GM18867 (cell line): Measurements from ENCODE around the gene TMEM88.
"Not testable (repeated sequence)": the region's sequence is repeated elsewhere in the genome, so short reads cannot be mapped to it uniquely, and the experiment has no call there.

Experiments
- ATAC-seq: cut with Tn5 transposase; IDR thresholded peaks from one replicate; pipeline ENCODE4 v1.9.1; 2021; ENCODE audit warnings: mild to moderate bottlenecking, moderate library complexity; ENCODE audit not compliant: unreplicated experiment

The TMEM88 gene

DNA sequence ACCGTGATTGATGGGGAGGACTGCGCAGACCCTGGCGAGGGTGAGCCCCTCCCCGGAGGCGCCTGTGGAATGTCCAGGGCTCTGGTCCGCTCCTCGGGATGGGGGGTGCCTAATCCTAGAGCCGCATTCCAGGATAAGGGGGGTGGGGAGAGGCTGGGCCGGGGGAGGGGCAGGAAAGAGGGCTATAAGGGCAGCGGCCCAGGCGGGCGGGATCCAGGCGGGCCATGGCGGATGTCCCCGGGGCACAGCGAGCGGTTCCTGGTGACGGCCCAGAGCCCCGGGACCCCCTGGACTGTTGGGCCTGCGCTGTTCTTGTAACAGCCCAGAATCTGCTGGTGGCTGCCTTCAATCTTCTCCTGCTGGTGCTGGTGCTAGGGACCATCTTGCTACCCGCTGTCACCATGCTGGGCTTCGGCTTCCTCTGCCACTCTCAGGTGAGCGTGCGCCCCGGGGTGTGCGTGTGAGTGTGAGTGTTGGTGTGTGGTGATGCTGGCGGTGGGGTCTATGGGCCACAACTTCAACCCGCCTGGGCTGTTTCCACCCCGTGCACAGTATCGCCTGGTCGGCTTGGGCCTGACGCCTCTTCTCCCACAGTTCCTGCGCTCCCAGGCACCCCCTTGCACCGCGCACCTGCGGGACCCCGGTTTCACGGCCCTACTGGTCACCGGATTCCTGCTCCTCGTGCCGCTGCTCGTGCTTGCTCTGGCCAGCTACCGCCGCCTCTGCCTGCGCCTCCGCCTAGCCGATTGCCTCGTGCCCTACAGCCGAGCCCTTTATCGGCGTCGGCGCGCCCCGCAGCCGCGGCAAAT is at the start of gene TMEM88:
Gene TMEM88 (plus strand): TSS at position 216 of the 809 bp plus-strand sequence. CDS start 9 bp downstream, at position 225.
- no peak for ATAC-seq

DNA sequence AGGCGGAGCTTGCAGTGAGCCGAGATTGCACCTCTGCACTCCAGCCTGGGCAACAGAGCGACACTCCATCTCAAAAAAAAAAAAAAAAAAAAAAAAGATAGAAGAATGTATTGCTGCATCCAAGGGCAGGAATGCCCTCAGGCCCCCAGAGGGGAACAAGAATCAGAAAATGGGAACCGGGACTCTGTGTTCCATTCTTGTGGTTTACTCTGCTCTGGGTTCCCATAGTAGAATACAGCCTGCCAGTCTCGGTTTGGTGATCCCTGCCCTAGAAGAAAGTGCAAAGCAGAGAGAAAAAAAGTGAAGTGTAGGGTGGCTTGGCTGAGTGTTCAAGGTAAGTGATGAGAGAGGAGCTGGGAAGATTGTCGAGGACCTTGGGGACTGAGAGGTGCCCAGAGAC is 48.3 kb upstream of the TMEM88 start:
- no peak for ATAC-seq

DNA sequence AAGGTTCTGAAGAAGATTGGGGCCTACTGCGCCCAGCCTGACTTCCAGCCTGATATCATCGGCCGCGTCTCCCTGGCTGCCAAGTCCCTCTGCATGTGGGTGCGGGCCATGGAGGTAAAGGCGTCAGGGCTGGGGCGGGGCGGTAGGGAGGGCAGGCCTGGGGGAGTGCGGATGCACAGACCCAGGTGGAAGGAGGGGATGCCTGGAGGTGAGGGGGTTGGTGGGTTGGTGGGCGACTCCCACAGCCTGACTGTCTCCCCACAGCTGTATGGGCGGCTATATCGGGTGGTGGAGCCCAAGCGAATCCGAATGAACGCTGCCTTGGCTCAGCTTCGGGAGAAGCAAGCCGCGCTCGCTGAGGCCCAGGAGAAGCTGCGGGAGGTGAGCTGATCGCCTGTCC is 47.7 kb upstream of the TMEM88 start:
- no peak for ATAC-seq

DNA sequence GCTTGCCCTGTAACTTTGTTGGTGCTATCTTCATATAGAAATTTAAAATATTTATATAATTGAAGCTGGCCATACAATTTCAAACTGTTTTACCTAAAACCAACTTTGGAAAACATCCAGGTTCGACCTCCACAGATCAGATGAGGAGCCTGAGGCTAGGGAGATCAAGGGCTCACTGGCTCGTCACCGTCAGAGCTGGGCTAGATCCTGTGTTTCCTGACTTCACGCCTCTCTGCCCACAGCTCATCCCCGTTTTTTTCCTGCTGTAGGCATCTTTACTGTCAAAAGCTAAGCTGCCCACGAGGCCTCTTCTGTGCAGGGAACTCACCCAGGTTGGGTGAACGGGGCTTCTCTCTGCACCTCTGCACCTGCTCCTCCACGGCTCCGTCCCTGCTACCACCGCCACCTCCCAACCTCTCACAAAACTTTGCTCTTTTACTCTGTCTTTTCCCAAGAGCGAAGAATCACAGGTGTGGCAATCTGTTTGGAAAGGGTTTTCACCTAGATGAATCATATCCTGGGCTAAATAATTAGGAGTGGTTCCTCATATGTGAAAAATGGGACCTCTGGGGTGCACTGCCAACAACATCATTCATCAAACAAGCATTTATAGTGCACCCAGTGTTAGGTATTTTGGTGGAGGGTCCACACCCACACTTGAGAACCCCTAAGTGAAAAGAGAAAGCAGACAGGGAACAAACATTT is 45.6 kb upstream of the TMEM88 start:
- no peak for ATAC-seq

- ATAC-seq: not testable (repeated sequence)
Measured at GRCh38 chr17:7809791-7810343, 45.0 kb upstream of the TMEM88 start.

- ATAC-seq: no peak
Measured at GRCh38 chr17:7811251-7811650, 43.6 kb upstream of the TMEM88 start.

DNA sequence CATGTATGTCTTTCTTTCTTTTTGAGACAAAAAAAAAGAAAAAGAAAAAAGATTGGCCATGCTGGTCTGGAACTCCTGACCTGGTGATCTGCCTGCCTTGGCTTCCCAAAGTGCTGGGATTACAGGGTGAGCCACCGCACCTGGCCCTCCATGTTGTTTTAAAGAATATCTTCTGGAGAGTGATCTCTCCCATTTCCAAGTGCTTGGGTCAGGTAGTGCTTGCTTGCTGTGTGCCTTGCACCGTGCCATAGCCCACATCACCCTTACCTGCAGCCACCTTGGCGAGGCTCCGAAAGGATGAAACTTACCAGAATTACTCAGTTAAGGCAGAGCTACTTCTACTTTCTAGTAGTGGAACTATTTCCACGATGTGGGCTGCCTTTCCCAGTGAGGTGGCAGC is 39.9 kb upstream of the TMEM88 start:
- ATAC-seq: no peak

- ATAC-seq: no peak
Measured at GRCh38 chr17:7816926-7817642, 37.8 kb upstream of the TMEM88 start.

- no peak for ATAC-seq
Measured at GRCh38 chr17:7817643-7817964, 37.3 kb upstream of the TMEM88 start.

GRCh38 chr17:7818026-7818425 is 36.8 kb upstream of the TMEM88 start:
- ATAC-seq: no peak

DNA sequence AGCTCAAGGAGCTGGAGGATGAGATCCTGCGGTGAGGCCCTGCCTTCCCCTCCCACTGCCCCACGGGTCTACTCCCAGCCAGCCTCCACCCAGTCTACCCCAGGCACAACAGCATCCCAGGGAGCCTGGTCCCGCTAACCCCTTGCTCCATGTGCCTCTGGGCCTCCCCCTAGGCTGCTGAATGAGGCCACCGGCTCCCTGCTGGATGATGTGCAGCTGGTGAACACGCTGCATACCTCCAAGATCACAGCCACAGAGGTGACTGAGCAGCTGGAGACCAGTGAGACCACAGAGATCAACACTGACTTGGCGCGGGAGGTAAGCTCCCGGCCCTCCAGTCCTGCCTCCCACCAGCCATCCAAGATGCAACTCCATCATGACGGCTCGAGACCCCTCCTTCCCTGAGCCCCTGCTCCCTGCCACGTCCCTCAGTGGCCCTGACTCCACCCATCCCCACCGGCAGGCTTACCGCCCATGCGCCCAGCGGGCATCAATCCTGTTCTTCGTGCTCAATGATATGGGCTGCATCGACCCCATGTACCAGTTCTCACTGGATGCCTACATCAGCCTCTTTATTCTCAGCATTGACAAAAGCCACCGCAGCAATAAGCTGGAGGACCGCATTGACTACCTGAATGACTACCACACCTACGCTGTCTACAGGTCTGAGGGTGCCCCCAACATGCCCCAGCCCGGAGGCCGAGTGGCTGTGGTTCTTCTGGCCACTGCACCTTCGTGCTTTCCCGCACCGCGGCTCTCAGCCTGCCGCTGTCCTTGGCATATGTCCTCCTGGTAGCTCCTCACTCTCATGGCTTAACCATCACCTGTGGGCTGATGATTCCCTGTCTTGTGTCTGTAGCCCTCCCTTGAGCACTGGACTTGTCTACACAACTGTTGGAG is 35.9 kb upstream of the TMEM88 start:
- ATAC-seq: no peak

DNA sequence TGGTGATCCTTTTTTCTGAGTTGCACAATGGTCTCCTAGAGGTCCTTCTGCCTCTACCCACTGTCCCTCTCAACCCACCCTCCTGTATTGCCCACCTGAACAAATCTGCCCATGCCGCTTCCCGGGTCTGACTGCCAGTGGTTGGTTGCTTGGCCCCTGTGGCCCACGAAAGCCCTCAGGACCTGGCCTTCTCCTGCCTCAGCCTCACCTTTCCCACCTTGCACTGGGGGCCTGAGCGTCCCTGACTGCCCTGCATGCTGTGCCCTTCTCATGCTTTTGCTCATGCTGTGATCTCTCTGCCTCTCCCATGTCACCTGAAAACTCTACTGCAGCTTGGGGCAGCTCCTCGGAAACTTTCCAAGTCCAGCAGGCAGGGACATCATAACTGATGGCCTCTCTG is 34.6 kb upstream of the TMEM88 start:
- no peak for ATAC-seq

DNA sequence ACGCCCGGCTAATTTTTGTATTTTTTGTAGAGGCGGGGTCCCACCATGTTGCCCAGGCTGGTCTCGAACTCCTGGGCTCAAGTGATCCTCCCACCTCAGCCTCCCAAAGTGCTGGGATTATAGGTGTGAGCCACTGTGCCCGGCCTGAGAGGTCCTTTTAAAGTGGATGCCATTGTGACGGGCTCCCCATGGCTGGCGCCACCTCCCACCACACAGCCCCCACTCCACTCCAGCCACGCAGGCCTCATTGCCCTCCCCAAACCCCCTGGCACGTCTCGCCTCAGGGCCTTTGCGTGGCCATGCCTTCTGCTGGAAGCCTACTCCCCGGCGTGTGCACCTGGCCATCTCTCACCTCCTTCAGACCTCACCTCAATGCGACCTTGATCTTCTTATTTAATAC is 32.7 kb upstream of the TMEM88 start:
- ATAC-seq: no peak

GRCh38 chr17:7823581-7824001 is 31.3 kb upstream of the TMEM88 start:
- no peak for ATAC-seq

GRCh38 chr17:7824021-7824924 is 30.6 kb upstream of the TMEM88 start:
- ATAC-seq: no peak

GRCh38 chr17:7825206-7825990 is 29.5 kb upstream of the TMEM88 start:
- no peak for ATAC-seq

GRCh38 chr17:7830616-7831015 is 24.2 kb upstream of the TMEM88 start:
- no peak for ATAC-seq

- no peak for ATAC-seq
Measured at GRCh38 chr17:7831233-7831632, 23.6 kb upstream of the TMEM88 start.

DNA sequence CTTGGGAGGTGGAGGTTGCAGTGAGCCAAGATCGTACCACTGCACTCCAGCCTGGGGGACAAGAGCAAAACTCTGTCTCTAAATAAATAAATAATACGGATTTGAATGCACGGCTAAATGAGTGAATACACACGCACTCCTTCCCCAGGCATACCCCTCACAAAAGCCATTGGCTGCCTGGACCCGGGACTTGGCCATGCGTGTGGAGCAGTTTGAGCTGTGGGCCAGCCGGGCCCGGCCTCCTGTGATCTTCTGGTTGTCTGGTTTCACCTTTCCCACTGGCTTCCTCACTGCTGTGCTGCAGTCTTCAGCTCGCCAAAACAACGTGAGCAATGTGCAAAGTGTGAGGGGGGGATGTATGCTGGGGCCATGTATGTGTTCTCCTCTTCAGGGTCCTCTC is 22.4 kb upstream of the TMEM88 start:
- no peak for ATAC-seq
